Measurements from ENCODE around the gene SCAMP2. TPM values are rescaled to one million over a fixed set of nuclear protein-coding genes. Genes with fewer than 3 reads are reported as not detected.

SCAMP2 gene
- total RNA-seq, 2 experiments from 2014 or later: 57.8 to 58.9 TPM

- ChIA-PET POLR2A (interaction anchor here (0.6 to 1.6 kb wide), 4 partner anchors 8 to 351 kb away, joined by 3 to 5 read pairs (median 4); partner anchors contain the start of gene CPLX3), CTCF (interaction anchor here (0.7 to 1.8 kb wide), 2 partner anchors 42 to 89 kb away, joined by 3 to 6 read pairs; no protein-coding TSS in a partner anchor)
- TF ChIP-seq CTCF (IDR thresholded peaks at IDR 0.05): no peak
- Mint-ChIP-seq H3K36me3 (ENCODE audit: low read depth) (no peaks in the 10 kb centered on the region), H3K27me3 (no peaks in the 10 kb centered on the region), H3K4me1 (ENCODE audit: low read depth) (peaks cover 10% of the 10 kb centered on the region), H3K4me3 (no peak within 1 kb of the TSS), H3K9me3 (no peaks in the 10 kb centered on the region), H3K27ac (no peak within 1 kb of the TSS)
- intact Hi-C loops (cut with micrococcal nuclease): no loop called here
- DNase-seq (no peak), ATAC-seq (no peak)
These were observed 60.6 kb downstream of the SCAMP2 start, which contains the start of gene LMAN1L for GRCh38 chr15:74812533-74812932. TSS of gene LMAN1L (plus strand) at chr15:74812835. CDS start at chr15:74812855, 20 bp downstream.

GRCh38 chr15:74809956-74810355 lies 63.2 kb downstream of the SCAMP2 start:
- POLR2A ChIA-PET: interaction anchor here (0.6 to 2.8 kb wide), 5 partner anchors 19 to 437 kb away, joined by 3 to 9 read pairs (median 4); no protein-coding TSS in a partner anchor
- intact Hi-C loops (cut with micrococcal nuclease): no loop called here
- H3K27me3 Mint-ChIP-seq: no peaks in the 10 kb centered on the region

GRCh38 chr15:74809242-74809641 lies 63.9 kb downstream of the SCAMP2 start:
- Mint-ChIP-seq H3K36me3 (ENCODE audit: low read depth) (peaks cover 6% of the 10 kb centered on the region), H3K27ac (no peak overlapping the region), H3K27me3 (no peaks in the 10 kb centered on the region), H3K4me1 (ENCODE audit: low read depth) (peaks cover 17% of the 10 kb centered on the region), H3K9me3 (no peaks in the 10 kb centered on the region), H3K4me3 (no peak overlapping the region)
- POLR2A ChIA-PET: interaction anchor here (0.9 to 2.8 kb wide), 5 partner anchors 9 to 38 kb away, joined by 3 to 11 read pairs (median 6); no protein-coding TSS in a partner anchor
- TF ChIP-seq CTCF (IDR thresholded peaks at IDR 0.05): no peak
- no peak for ATAC-seq
- intact Hi-C loops (cut with micrococcal nuclease): no loop called here
- DNase-seq: no peak
- CTCF ChIA-PET: interaction anchor here (2.8 to 8.1 kb wide), 2 partner anchors 10 to 38 kb away, joined by 11 to 83 read pairs; no protein-coding TSS in a partner anchor

More at GRCh38 chr15:74809956-74810355, 63.2 kb downstream of the SCAMP2 start:
- no peak overlapping the region for H3K27ac Mint-ChIP-seq
- peaks cover 17% of the 10 kb centered on the region for H3K4me1 Mint-ChIP-seq (ENCODE audit: low read depth)
- ATAC-seq (no peak), DNase-seq (no peak)
- CTCF ChIA-PET: interaction anchor here (1.7 to 2.8 kb wide), 4 partner anchors 9 to 40 kb away, joined by 4 to 11 read pairs (median 6); no protein-coding TSS in a partner anchor
- no peak overlapping the region for H3K4me3 Mint-ChIP-seq
- TF ChIP-seq CTCF (IDR thresholded peaks at IDR 0.05): no peak
- no peaks in the 10 kb centered on the region for H3K9me3 Mint-ChIP-seq
- H3K36me3 Mint-ChIP-seq (ENCODE audit: low read depth): peaks cover under 1% of the 10 kb centered on the region

GRCh38 chr15:74808840-74809229 lies 64.3 kb downstream of the SCAMP2 start:
- TF ChIP-seq CTCF (IDR thresholded peaks at IDR 0.05): no peak
- Mint-ChIP-seq H3K9me3 (no peaks in the 10 kb centered on the region), H3K27me3 (no peaks in the 10 kb centered on the region), H3K4me1 (ENCODE audit: low read depth) (peaks cover 17% of the 10 kb centered on the region), H3K4me3 (no peak overlapping the region), H3K36me3 (ENCODE audit: low read depth) (peaks cover 10% of the 10 kb centered on the region), H3K27ac (no peak overlapping the region)
- intact Hi-C loops (cut with micrococcal nuclease): no loop called here
- ChIA-PET POLR2A (interaction anchor here (0.9 to 2.8 kb wide), 5 partner anchors 9 to 93 kb away, joined by 4 to 11 read pairs (median 6); no protein-coding TSS in a partner anchor), CTCF (interaction anchor here (0.7 to 8.1 kb wide), 3 partner anchors 9 to 839 kb away, joined by 3 to 83 read pairs (median 11); no protein-coding TSS in a partner anchor)
- ATAC-seq (no peak), DNase-seq (no peak)
